Stimulated activated CD8-positive, alpha-beta memory T cell treated with anti-CD3 and anti-CD28 coated beads, Interleukin-4, amount 100 ng/mL, for 24 hours (primary cell): ENCODE results near the gene MTF2.
A peak's percentile ranks its signal among the peaks of the same experiment; 100 is the strongest.
"Not testable (repeated sequence)": the region's sequence is repeated elsewhere in the genome, so short reads cannot be mapped to it uniquely, and the experiment has no call there.

ENCODE experiments used
- DNase-seq: peaks from one replicate; pipeline ENCODE4 v3.0.0-alpha.2; 2020; ENCODE audit warnings: low read depth

MTF2 gene

DNA sequence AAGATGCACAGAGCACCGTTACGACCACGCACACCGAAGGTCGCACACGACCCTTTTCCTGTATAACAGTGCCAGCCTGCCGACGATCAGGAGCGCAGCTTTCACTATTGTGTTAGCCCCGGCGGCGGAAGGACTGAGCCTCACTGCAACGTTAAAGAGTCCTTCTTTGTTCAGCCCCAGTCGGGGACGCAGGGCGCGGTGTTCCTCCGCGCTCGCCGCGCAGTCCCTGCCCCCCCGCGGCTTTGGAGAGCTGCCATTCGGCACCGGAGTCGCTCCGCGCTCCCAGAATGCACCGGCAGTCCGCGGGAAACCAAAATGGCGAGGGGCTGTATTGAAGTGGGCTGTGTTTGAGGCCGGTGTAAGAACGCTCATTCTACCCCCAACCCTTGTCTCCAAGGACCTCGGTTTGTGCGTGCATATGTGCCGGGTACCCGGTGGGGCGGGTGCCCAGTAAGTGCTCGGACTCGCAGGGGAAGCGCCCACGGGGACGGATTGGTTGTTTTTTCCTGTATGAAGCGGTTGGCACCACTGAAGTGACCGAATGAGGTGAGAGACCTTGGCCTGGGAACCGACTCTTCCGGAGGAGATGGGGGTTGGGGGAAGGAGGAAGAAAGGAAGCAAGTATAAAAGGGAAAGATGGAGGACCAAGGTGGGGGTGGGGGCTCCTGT lies at the start of gene MTF2:
TSS of gene MTF2 (plus strand) at position 298 of the 669 bp plus-strand sequence. CDS start at position 542, 244 bp downstream.
- peak; percentile 92 for DNase-seq

DNA sequence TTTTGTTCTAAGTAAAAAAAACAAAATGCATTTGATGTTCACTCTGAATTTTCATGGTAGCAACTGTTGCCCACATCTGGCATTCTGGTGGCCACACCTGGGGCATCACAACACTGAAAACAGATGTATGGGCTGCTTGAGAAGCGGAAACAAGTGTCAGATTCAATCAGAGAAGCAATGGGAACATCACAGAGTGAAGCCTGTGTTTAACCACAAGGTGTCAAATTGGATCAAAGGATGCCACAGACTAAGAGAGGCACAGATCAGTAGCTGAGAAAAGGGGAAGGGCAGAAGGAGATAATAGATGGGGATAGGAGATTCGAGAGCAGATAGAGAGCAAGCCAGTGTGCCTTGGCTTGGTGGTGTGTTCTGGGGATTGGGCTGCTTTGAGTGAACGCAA lies 49.8 kb upstream of the MTF2 start:
- no peak for DNase-seq

DNA sequence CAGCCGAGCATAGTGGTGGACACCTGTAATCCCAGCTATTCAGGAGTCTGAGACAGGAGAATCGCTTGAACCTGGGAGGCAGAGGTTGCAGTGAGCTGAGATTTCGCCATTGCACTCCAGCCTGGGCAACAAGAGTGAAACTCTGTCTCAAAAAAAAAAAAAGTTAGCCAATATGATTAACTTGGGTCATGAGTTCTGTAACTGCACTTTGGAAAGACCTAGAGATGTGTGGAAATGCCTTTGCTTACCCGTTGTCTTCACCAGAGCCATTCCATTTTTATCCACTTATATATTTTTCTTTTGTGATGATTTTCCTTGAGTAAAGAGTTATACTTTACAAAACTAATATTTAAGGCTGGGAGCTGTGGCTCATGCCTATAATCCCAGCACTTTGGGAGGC lies 48.9 kb upstream of the MTF2 start:
- DNase-seq = not testable (repeated sequence)

- DNase-seq = no peak
These were observed 47.4 kb upstream of the MTF2 start for GRCh38 chr1:93031711-93032110.

DNA sequence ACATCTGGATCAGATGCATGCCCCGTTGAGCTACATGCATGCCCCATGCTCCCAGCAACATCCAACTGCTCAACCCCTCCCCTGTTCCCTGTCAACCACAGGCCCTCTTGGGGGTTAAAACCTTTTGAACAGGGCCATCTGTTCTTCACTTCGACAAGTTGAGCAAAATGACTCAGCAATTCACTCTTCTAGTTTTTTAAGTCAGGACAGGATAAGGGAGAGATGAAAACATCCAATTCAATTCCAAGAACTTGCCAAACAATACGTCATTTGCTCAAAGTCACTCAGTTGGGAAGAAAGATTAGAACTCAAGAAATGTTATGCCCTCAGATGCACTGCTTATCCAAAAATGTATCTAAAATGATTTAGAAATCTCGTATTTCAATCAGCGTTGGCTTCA lies 46.1 kb upstream of the MTF2 start:
- no peak for DNase-seq

GRCh38 chr1:93033785-93034184 lies 45.3 kb upstream of the MTF2 start:
- no peak for DNase-seq

GRCh38 chr1:93034397-93034796 lies 44.7 kb upstream of the MTF2 start:
- DNase-seq = no peak

DNA sequence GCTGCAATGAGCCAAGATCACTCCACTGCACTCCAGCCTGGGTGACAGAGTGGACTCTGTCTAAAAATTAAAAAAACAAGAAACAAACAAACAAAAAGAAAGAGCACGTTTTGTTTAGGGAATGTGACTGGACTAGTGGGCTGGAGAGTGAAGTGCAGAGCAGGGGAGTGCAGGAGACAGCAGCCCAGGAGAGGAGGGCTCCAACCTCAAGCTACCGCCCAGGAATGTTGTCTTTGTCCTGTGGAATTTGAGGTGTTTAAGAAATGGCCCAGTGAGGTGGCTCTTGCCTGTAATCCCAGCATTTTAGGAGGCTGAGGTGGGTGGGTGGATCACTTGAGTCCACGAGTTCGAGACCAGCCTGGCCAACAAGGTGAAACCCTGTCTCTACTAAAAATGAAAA lies 42.4 kb upstream of the MTF2 start:
- no peak for DNase-seq

DNA sequence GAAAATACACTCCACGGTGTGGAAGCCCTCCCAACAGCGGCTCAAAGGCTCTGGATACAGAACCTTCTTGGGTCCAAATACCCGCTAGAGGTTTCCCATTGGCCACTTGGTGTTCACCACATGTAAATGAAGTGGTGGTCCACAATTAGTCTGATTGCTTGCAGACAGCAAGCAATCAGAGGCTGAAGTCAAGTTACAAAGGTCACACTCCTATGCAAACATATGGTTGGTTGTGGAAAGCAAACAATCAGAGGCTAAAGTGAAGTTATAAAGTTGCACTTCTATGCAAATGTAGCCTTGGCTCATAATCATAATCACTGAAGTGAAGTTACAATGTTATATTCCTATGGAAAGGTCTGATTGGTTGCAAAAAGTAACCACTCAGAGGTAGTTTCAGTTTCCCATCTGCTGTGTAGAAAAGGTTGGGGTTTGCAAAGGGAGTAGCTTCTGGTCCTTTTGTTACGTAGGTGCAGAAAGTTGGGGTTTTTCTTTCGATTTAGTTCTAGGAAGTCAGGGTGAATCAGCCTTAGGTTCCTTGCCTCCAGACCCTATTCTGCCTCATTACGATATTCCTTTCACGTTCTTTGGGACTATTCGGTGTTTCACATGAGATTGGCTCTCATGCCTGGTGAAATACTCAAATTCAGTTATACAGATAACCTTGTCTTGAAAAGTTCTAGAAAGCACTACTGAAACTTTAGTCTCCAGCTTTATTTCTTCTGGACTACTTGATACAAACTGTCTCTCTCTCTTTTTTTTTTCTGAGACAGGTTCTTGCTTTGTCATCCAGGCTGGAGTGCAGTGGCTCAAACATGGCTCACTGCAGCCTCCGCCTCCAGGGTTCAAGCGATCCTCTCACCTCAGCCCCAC lies 36.7 kb upstream of the MTF2 start:
- no peak for DNase-seq

DNA sequence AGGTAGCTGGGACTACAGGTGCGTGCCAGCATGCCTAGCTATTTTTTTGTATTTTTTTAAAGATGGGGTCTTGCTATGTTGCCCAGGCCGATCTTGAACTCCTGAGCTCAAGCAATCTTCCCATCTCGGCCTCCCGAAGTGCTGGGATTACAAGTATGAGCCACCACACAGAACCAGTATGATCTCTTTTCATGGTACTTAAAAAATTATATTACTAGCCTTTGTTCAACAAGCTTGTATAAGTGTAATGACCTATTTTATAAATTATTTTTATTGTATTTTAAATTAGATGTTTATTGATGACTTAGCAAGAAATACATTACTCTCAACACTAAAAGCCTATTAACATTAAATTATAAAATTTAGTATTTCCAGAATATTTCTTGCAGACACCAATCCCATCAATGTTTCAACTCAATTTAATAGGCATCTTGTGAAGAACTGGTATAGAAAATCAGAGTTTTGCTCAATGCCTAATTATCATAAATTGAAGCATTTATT lies 36.0 kb upstream of the MTF2 start:
- no peak for DNase-seq

DNA sequence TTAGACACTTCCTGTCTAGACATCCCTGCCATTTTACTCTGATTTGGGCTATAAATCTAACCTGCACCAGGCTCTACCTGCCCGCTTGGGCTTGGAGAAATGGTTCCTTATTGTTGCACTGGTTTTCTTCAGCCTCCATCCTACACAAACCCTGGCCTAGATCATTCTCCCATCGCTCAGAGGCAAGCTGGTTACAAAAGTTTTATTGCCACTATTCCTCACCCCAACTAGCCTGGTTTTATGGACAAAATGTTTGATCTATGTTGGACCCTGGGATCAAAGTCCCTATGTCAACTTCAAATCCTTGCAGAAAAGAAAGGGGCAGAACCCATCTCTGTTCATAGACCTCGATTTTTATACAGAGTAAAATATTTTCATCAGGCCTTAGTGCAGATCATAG lies 31.5 kb upstream of the MTF2 start:
- no peak for DNase-seq

GRCh38 chr1:93051961-93052360 lies 27.1 kb upstream of the MTF2 start:
- no peak for DNase-seq

GRCh38 chr1:93056214-93056613 lies 22.9 kb upstream of the MTF2 start:
- no peak for DNase-seq

- DNase-seq = no peak
These were observed 22.4 kb upstream of the MTF2 start for GRCh38 chr1:93056649-93057048.

GRCh38 chr1:93061895-93062792 lies 16.9 kb upstream of the MTF2 start:
- peak; percentile 15 for DNase-seq

DNA sequence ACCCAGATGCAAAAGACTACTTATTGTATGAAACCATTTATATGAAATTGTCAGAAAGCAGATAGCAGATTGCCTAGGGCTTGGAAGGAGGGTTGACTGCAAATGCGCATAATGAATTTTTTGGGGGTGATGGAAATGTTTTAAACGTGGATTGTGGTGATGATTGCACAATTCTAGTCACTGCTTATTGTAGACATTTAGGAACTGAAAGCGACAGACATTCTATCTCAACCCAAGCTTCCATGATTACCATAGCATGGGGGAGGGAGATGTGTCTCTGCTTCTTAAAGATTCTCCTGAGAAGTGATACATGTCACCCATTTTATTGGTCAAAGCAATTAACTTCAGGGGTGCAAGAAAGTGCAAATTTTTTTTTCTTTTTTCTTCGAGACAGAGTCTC lies 2.8 kb upstream of the MTF2 start:
- DNase-seq = no peak

DNA sequence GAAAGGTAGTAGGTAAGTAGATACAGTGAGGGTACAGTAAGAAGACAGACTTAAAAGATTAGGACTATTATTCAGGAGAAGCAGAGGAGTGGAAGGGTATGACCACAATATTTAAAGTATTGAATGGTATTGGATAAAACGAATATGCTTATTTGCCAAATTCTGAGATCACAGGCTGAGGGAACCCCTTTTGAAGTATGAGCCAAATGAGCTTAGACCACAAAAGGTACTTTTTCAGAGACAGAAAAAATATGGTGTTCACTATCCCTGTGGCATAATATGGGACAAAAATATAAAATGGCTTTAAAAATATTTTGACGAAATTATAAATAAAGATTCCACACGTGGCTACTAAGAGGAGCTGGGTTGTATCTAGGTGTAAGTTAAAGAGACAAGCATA lies 880 bp upstream of the MTF2 start:
- no peak for DNase-seq

- DNase-seq = no peak
These were observed 471 bp upstream of the MTF2 start for GRCh38 chr1:93078638-93078985.

DNA sequence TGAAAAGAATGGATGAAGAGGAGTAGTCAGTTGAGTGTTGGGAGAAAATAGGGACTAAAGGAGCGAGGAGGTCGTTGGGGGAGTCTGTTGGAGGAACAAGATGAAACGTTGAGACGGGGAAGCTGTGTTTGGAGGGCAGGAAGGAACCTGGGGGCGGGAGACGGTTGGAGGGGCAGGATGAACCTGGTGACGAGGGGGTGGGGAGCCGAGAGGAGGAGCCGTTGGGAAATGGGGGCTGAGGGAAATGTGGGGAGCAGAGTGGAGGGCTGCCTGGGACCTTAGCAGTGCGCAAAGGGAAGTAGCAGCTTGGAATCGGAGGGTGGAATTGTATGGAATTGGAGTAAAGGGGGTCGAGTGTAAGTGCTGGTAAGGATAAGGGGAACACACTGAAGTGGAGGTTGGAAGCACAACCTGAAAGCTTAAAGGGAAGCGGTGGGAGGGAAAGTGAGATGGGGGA lies 630 bp downstream of the MTF2 start:
- no peak for DNase-seq

GRCh38 chr1:93080179-93080823 lies 1.2 kb downstream of the MTF2 start:
- no peak for DNase-seq

- DNase-seq = no peak
These were observed 2.6 kb downstream of the MTF2 start for GRCh38 chr1:93081716-93082115.

GRCh38 chr1:93082313-93082712 lies 3.2 kb downstream of the MTF2 start:
- no peak for DNase-seq
